GM21576 (cell line): ENCODE measurements around the gene ACD.

Source experiments
- ATAC-seq: cut with Tn5 transposase; IDR thresholded peaks from one replicate; pipeline ENCODE4 v1.9.1; 2021; ENCODE audit warnings: mild to moderate bottlenecking, moderate library complexity; ENCODE audit not compliant: unreplicated experiment

The ACD gene

DNA sequence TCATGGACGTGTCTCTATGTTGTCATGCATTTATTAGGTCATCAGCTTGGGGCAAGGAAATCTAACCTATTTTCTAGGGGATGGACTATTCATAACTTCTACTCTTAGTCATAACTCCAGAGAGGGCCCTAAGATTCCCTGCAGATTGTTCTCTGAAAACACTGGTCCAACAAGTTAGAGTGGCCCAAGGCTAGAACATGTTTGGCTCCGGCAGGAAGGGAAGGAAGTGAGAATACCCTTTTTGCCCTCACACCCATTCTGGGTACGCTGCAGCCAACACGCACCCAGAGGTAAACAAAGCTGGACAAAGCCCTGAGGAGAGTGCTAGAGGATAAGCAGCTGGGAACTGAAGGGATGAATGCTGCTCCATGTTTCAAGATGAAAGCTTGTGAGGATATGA, 16.5 kb upstream of the ACD start:
- ATAC-seq, result no peak

DNA sequence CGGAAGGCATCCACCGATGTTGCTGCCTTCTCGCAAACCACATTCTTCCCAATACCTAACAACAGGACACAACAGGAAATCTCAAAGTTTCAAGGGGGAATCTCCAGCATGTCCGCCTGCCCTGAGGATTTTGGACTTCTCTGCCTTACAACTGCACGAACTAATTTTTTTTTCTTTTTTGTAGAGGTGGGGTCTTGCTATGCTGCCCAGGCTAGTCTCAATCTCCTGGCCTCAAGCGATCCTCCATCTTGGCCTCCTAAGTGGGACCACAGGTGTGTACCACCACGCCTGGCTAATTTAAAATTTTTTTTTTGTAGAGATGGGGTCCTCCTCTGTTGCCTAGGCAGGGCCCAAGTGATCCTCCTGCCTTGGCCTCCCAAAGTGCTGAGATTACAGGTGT, 15.9 kb upstream of the ACD start:
- ATAC-seq, result no peak

DNA sequence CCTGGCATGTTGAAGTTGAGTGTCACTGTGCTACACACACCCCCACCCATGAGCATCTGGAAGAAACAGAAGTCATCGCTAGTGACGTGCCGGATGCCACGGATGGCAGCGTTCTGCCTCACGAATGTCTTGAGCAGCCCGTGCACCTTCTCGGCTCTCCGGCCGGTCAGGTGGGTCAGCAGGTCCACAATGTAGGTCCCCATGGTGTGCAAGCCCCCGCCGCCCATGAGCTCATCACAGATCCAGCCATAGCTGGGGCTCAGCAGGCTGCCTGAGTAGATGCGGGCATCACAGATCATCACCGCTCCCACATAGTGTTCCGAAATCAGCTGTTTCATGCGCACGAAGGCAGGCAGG, 15.5 kb upstream of the ACD start:
- no peak for ATAC-seq

- ATAC-seq, result no peak
These were observed 15.0 kb upstream of the ACD start for GRCh38 chr16:67674851-67675578.

- no peak for ATAC-seq
These were observed 13.9 kb upstream of the ACD start for GRCh38 chr16:67673712-67674580.

GRCh38 chr16:67672739-67673662, 12.9 kb upstream of the ACD start:
- ATAC-seq, result no peak

DNA sequence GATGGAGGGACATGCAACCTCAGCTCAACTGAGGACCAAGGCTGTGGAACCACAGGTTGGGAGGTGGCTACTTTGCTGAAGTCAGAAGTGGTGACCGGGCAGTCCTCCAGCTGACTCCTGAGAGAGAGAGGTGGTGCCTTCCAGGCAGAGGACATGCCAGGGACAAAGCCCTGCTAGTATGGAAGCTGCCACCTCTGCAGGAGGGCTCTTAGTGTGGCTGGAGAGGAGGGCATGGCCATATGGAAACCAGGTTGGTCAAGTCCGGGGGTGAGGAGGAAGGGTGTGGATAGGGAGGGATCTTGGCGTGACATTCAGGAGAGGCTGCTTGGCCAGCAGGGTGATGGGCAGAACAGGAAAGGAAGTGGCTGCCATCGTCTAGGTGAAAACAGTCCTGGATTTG, 12.2 kb upstream of the ACD start:
- ATAC-seq, result no peak

DNA sequence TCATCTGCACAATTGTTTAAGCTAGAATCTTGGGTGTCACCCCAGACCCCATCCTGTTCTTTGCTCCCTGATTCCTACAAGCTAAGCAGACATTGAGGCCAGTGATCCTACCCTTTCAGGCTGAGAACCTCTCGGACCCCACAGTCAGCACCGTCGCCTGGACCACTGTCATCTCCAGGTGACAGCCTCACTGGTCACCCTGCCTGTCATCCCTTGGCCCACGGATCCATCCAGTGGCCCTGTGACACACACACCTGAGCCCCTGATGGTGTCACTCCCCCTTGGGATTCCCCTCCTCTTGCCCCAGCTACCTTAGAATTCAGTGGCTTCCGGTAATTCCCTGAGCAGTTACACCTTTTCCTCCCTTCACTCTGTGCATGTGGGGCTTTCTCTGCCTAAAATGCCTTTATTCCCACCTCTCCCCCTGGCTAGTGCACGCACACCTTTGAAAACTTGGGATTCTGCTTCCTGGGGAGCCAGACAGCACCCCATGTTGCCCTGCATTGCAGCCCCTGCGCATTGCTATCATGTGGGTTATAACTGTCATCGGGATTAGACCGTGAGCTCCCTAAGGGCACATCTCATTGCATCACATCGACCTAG, 9.5 kb upstream of the ACD start:
- ATAC-seq, result no peak

- ATAC-seq, result no peak
These were observed 8.6 kb upstream of the ACD start for GRCh38 chr16:67668495-67669157.

GRCh38 chr16:67667817-67668494, 7.9 kb upstream of the ACD start:
- ATAC-seq, result peak; percentile 65

- no peak for ATAC-seq
These were observed 7.4 kb upstream of the ACD start for GRCh38 chr16:67667453-67667816.

DNA sequence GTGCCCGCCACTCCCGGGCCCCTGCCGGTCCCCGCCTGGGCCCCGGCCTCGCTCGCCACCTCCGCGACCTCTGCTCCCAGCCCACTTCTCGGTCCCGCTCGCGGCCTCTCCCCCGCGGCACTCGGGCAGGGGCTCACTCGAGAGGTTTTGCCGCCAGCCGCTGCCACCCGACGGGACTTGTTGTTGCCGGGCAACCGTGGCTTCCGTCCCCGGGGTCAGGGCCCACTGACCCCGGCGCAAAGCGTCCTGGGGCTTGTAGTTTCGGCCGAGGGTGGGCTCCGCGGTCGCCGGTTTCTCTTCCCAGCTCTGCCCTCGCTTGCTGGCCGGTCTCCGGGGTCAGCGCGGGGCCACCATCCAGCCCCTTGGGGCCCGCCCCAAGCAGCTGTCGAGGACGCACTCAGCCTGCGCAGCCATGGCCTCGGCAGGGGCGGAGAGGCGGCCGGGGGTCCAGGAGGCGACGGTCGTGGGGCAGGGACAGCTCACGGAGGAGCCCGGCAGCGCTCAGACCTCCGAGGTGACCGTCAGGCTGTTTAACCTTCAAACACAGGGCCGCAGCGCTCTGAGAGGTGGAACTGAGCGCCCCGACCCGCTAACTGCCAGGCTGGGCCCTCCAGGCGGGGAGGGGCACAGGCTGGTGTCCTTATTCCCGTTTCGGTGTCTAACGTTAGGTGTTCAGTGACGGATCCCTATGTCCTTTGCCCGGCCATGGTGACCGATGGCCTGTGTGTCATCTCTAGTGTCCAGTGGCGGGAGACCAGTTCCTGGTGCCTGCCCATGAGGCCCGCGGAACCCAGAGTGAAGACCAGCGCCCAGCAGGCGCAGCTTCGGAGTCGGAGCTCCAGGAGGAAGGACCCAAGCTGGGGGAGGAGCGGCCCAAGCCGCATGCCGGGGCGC, 6.7 kb upstream of the ACD start, which contains the start of the genes C16orf86 and ENKD1:
Gene C16orf86, plus strand, starts transcription at position 256 of the 894 bp plus-strand sequence. Its CDS starts 157 bp downstream, at position 413.
Gene ENKD1, minus strand, starts transcription at position 192 of the 894 bp plus-strand sequence. CDS start 308 bp downstream, outside the sequence.
- ATAC-seq, result peak; percentile 52

GRCh38 chr16:67666032-67666551, 6.0 kb upstream of the ACD start:
- no peak for ATAC-seq

GRCh38 chr16:67665598-67665997, 5.5 kb upstream of the ACD start:
- no peak for ATAC-seq

DNA sequence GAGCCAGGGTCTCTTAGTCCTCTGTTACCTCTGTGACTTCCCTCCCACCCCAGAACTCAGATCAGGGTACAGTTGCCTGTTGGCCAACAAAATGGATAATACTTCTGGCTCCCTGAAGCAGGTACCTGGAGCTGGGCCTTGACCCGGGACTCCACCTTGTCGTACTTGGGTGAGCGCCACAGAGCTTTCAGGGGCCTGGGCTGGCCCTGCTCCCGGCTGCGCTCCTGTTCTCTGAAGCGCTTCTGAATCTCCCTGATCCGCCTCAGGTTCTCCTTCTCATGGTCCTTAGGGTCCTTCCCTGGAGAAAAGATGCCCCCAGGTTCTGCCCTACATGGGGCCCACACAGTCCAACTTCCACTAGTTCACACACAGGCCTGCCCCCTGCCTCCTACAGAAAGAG, 4.8 kb upstream of the ACD start:
- ATAC-seq, result no peak

DNA sequence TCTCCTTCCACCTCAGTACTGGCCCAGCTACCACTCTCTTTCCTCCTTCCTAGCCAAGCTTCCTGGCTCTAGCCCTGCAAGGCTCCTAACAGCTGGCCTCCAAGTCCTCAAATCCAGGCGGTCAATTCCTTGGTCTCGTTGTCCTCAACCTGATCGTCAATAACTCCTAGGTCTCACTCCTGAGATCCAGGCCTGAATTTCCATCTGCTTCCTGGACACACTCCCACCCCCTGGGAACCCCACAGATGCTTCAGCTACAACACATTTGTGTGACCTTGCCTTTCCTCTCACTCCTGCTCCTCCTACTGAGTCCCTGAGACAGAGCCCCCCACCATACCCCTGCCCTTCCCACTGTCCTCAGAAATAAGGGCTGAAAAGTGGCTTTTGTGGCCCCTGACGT, 4.2 kb upstream of the ACD start:
- ATAC-seq, result no peak

- no peak for ATAC-seq
These were observed 3.8 kb upstream of the ACD start for GRCh38 chr16:67663877-67664222.

DNA sequence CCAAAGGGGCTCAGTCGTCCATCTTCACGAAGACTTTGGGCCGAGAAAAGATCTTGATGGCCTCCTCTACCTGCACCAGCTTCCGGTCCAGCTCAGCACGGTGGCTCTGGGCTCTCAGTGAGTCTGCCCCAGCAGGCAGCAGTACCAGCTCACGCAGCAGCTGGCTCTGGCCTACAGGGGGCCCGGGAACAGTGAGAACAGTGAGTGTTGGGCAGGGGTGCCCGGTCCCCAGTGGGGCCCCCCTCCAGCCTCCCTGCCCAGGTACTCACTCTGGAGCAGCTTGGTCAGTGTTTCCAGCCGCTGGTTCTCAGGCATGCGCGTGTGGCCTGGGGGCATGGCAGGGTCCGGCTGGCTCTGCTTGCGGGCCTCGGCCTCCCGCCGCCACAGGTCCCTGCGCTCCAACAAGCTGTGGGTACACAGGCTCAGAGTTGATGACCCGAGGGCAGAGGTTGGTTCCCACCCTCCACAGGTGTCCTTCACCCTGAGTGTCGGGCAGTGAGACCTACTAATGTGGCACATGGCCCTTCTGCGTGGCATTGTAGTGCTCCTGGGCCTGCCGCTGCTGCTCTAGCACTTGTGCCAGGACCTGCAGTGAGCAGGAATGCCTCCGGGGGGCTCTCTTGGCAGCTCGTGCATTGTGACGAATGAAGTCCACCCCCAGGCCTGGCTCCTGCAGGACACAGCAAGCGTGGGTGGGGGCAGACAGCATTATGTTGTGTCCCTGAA, 3.3 kb upstream of the ACD start:
- ATAC-seq, result no peak
